ENCODE measurements around the gene RAB25.

GRCh38 chr1:156104861-156105832 lies 44.2 kb downstream of the RAB25 start:
- no peak for TF ChIP-seq POLR2A (IDR thresholded peaks at IDR 0.05; ENCODE audit: low read length)
- TF ChIP-seq GATA1 (IDR thresholded peaks at IDR 0.05; ENCODE audit: low read depth, low read length), result no peak
